Femur (tissue), 1 donor: ENCODE data around the gene MTF1.
"Not testable (repeated sequence)": the region's sequence is repeated elsewhere in the genome, so short reads cannot be mapped to it uniquely, and the experiment has no call there.

Source experiments
- DNase-seq: peaks from one replicate; pipeline ENCODE4 v3.0.0-alpha.2; 2017

The MTF1 gene

DNA sequence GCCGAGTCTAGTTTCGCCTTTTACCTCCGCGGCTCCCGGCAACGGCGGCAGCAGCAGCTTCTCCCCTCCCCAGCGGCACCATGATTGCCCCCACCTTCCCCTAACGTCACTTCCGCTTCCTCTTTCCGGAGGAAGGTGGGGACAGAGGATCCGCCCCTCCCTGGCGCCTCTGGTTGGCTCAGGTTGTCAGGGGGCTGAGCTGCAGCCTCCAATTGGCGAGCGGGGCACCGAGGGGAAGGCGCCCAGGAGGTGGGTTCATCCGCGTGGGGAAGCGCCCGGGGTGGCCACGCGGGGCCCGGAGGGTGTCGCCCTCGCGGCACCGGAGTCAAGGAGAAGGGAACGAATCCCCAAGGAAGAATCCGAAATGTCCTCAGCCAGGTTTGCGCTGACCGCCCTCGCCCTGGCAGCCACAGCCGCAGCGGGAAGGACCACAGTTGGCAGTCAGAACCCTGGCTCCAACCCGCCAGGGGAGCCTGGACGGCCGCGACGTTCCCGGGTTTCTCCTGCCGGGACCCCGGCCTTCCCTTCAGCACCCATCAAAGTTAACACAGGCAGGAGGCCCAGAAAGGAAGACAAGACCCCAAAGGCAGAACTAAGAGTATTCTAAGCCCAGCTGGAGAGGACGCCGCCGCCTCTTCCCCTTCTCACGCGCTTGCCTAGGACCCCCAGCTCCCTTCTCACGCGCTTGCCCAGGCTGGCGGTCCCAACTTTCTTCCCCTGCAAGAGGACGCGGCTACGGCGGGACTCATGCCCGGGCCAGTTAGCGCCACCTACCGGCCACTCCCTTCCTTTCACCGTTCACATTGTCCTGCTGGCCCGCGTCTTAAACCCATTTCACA is at the start of gene MTF1:
Gene MTF1 (minus strand): TSS at position 86 of the 839 bp plus-strand sequence. CDS start 1,934 bp downstream, outside the sequence.
- DNase-seq = peak; percentile 99

DNA sequence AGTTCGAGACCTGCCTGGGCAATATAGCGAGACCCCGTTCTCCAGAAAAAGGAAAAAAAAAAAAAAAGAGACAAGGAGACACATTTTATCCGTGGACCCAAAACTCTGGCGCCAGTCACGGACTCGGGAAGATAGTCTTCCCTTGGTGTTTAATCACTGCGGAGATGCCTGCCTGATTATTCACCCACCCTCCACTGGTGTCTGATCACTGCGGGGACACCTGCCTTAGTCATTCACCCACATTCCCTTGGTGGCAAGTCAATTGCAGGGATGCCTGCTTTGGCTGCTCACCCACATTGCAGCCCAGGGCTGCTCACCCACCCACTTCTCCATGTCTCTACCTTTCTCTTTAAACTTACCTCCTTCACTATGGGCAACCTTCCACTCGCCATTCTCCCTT is 49.1 kb upstream of the MTF1 start:
- not testable (repeated sequence) for DNase-seq

DNA sequence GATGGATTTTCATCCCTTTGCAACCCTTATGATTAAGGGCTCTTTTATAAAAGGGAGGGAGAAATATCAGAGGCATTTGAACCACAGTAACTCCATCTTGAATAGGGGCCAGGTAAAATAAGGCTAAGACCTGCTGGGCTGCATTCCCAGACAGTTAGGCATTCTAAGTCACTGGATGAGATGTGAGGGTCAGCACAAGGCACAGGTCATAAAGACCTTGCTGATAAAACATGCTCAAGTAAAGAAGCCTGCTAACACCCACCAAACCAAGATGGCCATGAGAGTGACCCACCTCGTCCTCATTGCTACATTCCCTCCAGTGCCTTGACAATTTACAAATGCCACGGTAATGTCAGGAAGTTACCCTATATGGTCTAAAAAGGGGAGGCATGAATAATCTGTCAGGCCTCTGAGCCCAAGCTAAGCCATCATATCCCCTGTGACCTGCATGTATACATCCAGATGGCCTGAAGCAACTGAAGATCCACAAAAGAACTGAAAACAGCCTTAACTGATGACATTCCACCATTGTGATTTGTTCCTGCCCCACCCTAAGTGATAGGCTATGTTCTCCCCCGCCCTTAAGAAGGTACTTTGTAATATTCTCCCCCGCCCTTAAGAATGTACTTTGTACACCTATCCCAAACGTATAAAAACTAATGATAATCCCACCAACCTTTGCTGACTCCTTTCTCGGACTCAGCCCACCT is 48.2 kb upstream of the MTF1 start:
- DNase-seq = not testable (repeated sequence)

DNA sequence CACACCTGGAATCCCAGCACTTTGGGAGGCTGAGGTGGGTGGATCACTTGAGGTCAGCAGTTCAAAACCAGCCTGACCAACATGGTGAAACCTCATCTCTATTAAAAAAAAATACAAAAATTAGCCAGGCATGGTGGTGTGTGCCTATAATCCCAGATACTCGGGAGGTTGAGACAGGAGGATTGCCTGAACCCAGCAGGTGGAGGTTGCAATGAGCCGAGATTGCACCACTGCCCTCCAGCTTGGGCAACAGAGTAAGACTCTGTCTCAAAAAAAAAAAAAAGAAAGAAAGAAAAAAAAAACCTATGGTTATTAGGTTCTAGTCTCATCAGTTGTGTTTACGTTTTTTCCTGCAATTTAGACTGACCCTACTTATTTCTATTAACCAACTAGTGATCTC is 47.2 kb upstream of the MTF1 start:
- DNase-seq = not testable (repeated sequence)

DNA sequence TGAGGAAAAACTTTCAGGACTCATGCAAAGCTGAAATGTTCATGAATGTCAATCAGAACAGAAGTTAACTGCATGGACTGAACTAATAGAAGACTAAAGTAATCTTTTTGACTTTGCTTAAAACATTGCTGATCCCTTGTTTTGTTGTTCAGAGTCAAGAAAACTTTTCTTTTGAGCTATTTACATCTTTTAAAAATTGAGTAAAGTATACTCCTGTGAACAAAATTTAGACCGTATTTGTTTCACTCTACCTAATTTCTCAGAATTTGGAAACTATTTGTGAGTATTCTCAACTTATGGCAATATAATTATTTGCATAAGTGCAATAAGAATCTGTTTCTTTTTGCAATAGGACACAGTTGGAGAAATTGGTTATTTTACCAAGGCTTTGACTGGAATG is 46.3 kb upstream of the MTF1 start:
- DNase-seq = no peak

DNA sequence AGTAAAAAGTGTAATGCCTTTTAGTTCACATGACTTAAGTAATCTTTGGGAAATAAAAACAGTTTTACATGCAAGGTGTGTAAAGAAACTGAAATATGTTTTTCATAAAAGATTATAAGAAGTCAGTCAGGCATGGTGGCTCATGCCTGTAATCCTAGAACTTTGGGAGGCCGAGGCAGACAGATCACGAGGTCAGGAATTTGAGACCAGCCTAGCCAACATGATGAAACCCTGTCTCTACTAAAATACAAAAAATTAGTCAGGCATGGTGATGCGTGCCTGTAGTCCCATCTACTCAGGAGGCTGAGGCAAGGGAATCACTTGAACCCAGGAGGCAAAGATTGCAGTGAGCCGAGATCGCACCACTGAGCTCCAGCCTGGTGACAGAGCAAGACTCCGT is 44.5 kb upstream of the MTF1 start:
- not testable (repeated sequence) for DNase-seq

DNA sequence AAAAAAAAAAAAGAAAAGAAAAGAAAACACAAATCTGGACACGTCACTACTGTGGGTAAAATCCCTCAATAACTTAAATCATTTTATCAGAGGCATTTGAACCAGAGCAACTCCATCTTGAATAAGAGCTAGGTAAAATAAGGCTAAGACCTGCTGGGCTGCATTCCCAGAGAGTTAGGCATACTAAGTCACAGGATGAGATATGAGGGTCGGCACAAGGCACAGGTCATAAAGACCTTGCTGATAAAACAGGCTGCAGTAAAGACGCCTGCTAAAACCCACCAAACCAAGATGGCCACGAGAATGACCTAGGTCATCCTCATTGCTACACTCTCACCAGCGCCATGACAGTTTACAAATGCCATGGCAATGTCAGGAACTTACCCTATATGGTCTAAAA is 43.6 kb upstream of the MTF1 start:
- DNase-seq = no peak

DNA sequence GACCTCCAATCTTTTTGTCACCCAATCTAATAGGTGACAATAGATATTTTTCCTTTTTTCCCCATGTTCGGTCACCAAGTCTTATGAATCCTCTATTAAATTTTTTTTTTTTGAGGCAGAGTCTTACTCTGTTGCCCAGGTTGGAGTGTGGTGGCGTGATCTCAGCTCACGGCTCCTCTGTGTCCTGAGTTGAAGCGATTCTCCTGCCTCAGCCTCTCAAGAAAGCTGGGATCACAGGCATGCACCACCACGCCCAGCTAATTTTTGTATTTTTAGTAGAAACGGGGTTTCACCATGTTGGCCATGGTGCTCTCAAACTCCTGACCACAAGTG is 42.5 kb upstream of the MTF1 start:
- no peak for DNase-seq

DNA sequence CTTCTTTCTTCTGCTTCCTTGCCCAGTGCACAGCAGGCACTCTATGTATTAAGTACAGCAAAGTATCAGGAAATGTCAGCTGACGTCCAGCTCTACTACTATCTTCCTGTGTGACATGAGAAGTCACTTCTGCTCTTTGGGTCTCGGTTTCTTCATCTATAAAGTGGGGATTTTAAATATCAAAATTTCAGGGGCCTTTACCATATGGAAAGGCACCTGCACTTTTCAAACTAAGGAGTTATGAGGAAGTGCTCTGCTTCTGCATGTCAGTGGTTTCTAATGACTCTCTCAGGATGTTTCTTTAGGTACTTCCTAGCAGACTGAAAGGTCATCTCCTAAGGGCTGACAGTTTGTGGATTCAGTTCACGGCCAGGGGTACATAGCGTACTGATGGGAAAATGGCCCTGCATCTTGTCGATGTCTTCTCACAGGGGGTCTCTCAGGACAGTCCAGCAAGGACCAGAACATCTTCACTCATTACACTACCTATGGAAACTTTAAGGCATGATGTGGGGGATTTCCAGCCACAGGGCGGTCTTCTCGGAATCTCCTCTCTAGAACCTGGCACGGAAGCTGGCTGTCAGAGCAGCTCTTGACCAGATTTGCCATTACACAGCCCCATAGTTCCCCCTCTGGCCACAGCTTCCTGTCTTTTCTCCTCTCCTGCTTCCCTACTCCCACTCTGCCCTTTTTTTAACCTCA is 42.0 kb upstream of the MTF1 start:
- DNase-seq = no peak

DNA sequence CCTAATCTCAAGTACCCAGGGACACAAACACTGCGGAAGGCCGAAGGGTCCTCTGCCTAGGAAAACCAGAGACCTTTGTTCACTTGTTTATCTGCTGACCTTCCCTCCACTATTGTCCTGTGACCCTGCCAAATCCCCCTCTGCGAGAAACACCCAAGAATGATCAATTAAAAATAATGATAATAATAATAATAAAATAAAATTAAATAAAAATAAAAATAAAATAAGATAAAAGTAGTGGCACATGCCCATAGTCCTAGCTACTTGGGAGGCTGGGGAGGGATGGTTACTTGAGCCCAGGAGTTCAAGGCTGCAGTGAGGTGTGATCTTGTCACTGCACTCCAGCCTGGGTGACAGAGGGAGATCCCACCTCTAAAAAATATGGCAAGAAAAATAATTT is 38.2 kb upstream of the MTF1 start:
- not testable (repeated sequence) for DNase-seq

DNA sequence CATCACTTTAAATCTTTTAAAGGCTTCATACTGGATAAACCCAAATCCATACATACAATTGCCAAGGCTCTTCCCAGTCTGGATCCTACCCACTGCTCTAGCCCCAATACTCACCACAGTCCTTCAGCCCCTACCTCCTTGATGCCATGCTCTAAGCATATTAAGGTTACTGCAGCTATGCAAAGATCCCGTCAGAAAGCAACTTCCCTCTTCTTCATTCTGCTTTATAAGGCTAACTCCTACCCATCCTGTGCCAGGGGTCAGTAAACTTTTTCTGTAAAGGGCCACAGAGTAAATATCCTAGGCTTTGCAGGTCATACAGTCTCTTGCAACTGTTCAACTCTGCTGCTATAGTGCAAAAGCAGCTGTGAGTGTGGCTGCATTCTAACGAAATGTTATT is 34.3 kb upstream of the MTF1 start:
- no peak for DNase-seq

DNA sequence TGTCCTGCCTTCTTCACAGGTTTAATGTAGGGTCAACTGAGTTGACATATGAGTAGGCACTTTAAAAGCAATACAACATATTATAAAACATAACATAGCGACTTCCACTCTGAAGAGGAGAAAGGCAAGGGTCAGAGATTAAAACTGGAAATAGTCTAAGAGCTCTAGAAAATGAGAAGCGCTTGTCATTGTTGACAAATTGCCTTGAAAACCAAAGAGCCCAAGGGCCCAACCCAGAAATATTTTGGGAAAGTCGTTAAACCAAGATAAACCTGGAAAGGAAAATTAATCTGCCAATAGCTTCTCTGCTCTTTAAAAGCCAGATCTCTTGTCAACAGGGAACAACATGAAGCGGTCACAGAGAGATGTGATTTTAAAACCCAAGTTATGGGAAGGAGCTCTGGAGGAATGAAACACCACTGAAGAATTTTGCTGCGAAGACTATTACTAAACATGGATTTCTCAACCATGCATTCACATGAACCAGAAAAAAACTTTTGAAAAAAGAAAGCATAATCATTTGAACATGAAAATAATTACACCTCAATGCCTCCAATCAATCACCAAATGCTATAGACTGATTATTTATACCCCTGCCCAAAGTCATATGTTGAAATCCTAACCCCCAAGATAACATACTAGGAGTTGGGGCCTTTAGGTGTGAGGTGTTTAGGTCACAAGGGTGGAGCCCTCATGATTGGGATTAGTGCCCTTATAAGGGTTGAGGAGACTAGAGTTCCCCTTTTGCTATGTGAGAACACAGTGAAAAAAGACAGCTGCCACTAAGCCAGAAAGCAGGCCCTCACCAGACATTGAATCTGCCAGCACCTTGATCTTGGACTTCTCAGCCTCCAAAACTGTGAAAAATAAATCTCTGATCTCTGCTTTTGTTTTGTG is 33.0 kb upstream of the MTF1 start:
- no peak for DNase-seq

DNA sequence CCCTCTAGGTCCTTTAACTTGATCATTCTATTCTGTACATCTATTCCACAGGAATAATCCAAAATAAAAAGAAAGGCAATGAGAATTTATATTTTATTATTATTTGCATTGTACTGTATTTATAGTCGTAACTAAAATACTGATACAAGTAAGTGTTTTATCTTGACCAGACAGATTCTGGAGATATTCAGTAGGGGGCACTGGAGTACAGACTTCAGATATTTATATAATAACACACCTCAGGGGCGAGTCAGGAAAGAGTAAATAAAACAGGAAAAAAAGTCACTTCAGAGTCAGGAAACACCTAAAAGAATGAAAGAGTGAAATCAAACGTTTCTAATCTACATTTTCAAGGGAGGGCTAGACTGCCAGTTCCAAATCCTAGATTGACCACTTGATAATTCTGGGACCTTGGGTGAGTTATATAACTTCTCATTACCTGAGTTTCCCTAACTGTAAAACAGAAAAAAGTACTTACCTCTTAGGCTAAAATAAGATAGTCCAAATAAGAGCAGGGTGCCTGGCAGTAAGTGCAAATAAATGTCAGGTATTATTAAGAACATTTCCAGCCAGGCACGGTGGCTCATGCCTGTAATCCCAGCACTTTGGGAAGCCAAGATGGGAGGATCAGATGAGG is 31.1 kb upstream of the MTF1 start:
- DNase-seq = no peak

DNA sequence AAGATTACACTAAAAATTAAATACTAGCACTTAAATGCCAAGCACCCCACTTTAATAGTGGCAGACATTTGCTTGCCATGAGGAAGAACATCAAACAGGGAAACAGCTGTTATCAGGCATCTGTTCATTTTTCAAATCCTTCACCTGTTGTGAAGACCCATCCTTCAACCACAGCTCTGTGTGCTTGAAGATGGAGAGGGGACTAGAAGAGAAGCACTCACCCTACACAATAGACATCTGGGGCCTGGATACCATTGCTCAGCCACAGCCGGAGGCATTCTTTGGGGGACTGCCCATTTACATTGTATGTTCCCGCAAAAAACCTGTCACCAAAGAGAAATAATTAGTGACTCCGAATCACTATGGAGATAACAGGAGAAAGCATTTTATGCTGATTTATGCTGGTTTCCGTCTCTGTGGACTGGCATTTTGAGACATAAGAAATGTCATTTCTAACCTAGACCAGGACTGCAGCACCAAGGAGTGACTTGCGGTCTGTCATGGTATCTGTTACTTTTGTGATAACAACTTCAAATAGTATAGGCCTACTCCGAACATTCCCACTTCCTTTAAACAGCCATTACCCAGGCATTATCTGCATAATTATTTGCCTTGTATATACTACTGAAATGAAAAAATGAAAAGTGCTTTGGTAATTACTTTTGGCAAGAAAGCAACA is 28.8 kb upstream of the MTF1 start:
- no peak for DNase-seq

DNA sequence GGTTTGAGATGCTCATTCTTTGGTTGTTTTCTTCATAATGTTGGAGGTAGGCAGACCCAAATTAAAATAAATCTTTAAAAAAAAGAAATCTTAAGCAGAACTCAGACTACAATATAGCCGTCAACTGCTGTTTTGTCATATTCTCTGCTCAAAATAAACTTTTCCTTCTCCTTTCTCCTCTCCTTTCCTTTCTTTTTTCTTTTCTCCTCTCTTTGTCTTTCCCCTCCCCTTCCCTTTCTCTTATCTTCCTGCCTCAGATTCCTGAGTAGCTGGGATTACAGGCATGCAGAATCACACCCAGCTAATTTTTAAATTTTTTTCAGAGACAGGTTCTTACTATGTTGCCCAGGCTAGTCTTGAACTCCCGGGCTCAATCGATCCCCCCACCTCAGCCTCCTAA is 24.8 kb upstream of the MTF1 start:
- no peak for DNase-seq

DNA sequence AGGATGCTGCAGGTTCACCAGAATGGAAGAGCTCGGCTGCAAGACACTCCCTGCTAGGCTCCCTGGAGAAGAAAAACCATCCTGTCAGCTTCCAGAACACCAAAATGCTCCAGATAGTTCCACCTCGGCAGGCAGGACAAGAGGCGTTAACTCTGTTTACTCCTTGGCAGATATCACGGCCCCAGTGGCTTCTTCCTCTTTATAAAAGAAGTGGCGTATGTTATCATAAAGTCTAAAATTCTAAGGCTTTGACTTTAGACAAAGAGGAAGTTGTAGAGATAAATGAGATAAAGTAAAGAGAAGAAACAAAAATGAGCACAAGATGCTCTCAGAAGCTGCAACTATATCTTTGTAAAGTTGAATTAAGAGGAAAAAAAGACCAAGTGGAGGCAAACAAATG is 24.3 kb upstream of the MTF1 start:
- DNase-seq = no peak

DNA sequence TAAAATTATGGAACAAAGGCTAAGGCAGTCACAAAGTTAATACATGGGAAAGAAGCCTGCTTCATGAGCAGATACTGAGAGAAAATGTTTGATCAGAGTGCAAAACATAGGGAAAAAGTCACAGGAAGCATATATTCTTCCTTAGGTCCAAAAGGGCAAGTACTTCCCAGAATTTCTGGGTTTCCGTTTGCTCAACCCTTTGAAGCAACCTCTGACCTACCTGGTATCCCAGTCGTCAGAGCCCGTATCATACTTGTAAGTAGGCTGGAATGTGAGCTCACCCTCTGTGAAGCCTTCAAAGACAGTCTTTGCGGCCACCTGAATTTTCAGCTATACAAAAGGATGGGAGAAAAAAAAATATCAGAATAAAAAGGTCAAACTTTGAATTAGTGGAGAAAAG is 20.5 kb upstream of the MTF1 start:
- DNase-seq = no peak

DNA sequence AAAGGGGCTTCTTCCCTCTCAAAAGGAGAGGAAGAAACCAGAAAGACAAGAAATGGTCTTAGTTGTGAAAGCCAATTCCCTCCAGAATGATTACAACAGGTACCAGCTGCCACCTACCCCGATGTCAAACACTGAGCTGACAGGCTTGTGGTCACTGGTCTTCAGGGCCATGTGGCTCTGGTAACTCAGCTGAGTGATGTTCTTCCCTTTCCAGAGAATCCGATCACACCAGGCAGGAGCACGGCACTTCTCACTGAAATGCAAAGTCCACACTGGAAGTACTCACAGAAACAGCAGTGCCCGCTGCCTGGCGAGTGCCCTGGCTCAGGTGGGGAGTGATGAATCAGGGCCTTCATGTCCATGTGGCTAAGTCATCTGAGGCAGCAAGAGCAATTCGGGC is 18.7 kb upstream of the MTF1 start:
- DNase-seq = no peak

DNA sequence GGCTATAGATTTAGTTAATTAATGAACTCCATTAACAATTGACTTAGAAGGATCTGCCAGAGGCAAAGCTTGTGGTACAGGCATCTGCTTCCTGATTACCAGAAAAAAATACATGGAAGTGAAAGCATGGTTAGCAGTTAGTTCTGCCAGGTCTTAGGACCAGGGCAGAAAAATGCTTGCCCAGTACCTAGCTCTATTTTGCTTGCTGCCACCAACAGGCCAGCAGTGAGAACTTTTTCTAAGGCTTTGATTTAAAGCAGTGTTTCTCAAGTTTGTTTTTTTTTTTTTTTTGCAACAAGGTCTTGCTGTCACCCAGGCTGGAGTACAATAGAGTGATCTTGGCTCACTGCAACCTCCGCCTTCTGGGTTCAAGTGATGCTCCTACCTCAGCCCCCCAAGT is 16.4 kb upstream of the MTF1 start:
- DNase-seq = no peak

DNA sequence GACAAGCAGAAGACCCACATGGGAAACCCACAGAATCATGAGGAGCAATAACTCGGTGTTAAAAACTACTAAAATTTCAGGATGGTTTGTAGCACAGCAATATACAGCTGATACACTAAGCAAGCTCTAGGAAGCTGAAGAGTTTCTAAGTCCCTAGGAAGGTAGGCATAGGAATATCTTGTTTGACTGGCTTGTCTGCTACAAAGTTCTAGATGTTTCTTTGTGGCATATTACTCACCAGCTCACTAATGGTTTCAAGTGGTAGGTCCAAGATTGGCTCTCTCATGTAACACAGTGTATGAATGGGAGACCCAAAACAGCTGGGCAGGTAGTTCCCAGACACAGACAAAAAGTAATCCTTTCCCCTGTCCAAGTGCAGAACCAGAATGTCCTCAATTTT is 13.3 kb upstream of the MTF1 start:
- DNase-seq = no peak

DNA sequence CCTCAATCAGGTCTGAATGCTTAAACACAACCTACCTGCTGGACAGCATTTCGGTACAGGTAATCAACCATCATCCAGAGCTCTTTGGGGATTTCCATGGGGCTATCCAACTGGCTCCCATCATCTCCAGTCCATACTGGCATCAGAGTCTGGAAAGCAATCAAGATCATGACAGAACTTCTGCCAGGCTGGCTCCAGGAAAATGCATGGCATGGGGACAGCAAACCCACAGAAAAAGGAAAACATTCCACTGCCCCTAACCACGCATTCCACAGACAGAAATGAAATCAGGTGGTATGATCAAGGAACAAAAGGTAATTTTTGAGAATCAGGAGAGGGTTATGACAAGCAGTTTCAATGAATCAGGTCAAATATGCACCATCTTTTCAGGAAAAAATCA is 9.1 kb upstream of the MTF1 start:
- DNase-seq = no peak

DNA sequence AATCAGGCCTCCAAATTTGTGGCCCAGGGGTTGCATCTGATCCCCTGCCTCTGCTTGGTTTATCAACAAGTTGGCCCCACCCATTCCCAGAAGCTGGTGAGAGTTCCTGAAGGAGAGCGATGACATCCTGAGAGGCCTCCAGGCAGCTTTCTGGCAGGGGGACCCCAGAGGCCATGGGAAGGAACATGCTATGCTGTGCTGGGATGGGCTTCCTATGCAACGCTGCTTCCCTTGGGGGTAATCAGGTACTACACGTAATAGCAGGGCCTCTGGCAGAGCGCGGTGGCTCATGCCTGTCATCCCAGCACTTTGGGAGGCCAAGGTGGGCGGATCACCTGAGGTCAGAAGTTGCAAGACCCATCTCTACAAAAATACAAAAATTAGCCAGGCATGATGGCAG is 8.4 kb upstream of the MTF1 start:
- no peak for DNase-seq
